Measurements from ENCODE around the gene AAK1. TPM values are rescaled to one million over a fixed set of nuclear protein-coding genes. Genes with fewer than 3 reads are reported as not detected.
"Not testable (repeated sequence)": the region's sequence is repeated elsewhere in the genome, so short reads cannot be mapped to it uniquely, and the experiment has no call there.

Gene AAK1
- total RNA-seq, 1 donor from 2014 or later, result 108 TPM

DNA sequence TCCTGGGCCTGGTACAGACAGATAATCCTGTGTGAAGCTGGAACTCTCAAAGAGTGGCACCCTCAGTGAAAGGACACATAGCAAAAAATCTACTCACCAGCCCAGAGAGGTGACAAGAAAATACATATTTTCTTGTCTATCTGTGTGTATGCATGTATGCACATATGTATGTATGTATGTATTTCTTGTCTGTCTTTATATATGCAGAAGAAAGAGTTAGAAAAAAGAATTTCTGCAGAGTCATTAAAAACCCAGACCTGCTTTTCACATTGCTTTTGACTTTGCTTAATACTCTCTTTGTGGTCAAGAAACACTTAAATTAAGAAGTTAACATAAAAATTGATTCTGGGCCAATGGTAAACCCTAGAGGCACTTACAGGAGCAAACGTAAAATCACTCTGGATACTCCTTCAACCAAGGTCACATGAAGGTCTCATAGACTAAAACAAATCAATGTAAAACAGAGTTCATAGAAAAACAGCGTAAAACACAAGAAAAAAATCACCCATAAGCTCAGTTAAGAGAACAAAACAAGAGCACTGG, 16.5 kb upstream of the AAK1 start:
- no peaks in the 10 kb centered on the region for H3K79me2 ChIP-seq (ENCODE audit: insufficient read depth, low read length)
- no peak overlapping the region for H3K27ac ChIP-seq (ENCODE audit: low read depth, low read length)
- H3K27me3 ChIP-seq (ENCODE audit: insufficient read depth, low read length), result no peaks in the 10 kb centered on the region
- TF ChIP-seq, protein P1, sequence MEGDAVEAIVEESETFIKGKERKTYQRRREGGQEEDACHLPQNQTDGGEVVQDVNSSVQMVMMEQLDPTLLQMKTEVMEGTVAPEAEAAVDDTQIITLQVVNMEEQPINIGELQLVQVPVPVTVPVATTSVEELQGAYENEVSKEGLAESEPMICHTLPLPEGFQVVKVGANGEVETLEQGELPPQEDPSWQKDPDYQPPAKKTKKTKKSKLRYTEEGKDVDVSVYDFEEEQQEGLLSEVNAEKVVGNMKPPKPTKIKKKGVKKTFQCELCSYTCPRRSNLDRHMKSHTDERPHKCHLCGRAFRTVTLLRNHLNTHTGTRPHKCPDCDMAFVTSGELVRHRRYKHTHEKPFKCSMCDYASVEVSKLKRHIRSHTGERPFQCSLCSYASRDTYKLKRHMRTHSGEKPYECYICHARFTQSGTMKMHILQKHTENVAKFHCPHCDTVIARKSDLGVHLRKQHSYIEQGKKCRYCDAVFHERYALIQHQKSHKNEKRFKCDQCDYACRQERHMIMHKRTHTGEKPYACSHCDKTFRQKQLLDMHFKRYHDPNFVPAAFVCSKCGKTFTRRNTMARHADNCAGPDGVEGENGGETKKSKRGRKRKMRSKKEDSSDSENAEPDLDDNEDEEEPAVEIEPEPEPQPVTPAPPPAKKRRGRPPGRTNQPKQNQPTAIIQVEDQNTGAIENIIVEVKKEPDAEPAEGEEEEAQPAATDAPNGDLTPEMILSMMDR (IDR thresholded peaks at IDR 0.05; ENCODE audit: insufficient read depth, low read depth, low read length), result no peak
- no peak for TF ChIP-seq EZH2 (IDR thresholded peaks at IDR 0.05; ENCODE audit: insufficient read depth, low read length)
- H3K9ac ChIP-seq (ENCODE audit: low read length), result no peak overlapping the region
- H3K4me3 ChIP-seq (ENCODE audit: insufficient read depth, low read depth, low read length), result no peak overlapping the region
- no peaks in the 10 kb centered on the region for H3K27me3 Mint-ChIP-seq (ENCODE audit: low read depth, unreplicated experiment)
- H3K4me3 Mint-ChIP-seq (ENCODE audit: unreplicated experiment), result no peak overlapping the region
- no peaks in the 10 kb centered on the region for H4K20me1 ChIP-seq (ENCODE audit: insufficient read depth, low read length)
- no peaks in the 10 kb centered on the region for H3K36me3 ChIP-seq (ENCODE audit: insufficient read depth, low read length)
- H3K4me1 Mint-ChIP-seq (ENCODE audit: low read depth, unreplicated experiment), result no peaks in the 10 kb centered on the region
- no peak overlapping the region for H3K27ac Mint-ChIP-seq (ENCODE audit: unreplicated experiment)
- H3K4me2 ChIP-seq (ENCODE audit: low read length), result no peak overlapping the region
- H2AFZ ChIP-seq (ENCODE audit: low read depth, low read length), result no peak overlapping the region
- no peaks in the 10 kb centered on the region for H3K4me1 ChIP-seq (ENCODE audit: insufficient read depth, low read length)
- no peaks in the 10 kb centered on the region for H3K36me3 Mint-ChIP-seq (ENCODE audit: low read depth, unreplicated experiment)
- no peak for FAIRE-seq
- peaks cover 10% of the 10 kb centered on the region for H3K9me3 Mint-ChIP-seq (ENCODE audit: unreplicated experiment)
- H3K9me3 ChIP-seq (ENCODE audit: insufficient read depth, low read depth, low read length), result no peaks in the 10 kb centered on the region
- no peak for DNase-seq (ENCODE audit: low read depth)

DNA sequence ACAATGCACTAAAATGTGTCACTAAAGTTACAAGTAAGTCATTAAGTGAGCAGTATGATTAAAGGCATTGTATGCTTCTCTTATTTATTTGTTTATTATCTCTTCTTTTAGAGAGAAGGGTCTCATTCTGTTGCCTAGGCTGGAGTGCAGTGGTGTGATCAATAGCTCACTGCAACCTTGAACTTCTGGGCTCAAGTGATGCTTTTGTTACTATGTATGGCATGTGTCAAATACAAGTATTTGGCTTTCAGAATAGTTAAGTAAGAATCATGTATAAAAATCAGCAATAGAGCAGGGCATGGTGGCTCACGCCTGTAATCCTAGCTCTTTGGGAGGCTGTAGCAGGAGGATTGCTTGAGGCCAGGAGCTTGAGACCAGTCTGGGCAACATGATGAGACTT, 15.8 kb upstream of the AAK1 start:
- no peaks in the 10 kb centered on the region for H3K27me3 Mint-ChIP-seq (ENCODE audit: low read depth, unreplicated experiment)
- TF ChIP-seq, protein P1 (IDR thresholded peaks at IDR 0.05; ENCODE audit: insufficient read depth, low read depth, low read length), result no peak
- no peak for TF ChIP-seq EZH2 (IDR thresholded peaks at IDR 0.05; ENCODE audit: insufficient read depth, low read length)
- Histone ChIP-seq H3K27me3 (ENCODE audit: insufficient read depth, low read length) (no peaks in the 10 kb centered on the region), H3K4me3 (ENCODE audit: insufficient read depth, low read depth, low read length) (no peak overlapping the region), H3K9me3 (ENCODE audit: insufficient read depth, low read depth, low read length) (no peaks in the 10 kb centered on the region), H3K4me1 (ENCODE audit: insufficient read depth, low read length) (no peaks in the 10 kb centered on the region), H3K9ac (ENCODE audit: low read length) (no peak overlapping the region), H2AFZ (ENCODE audit: low read depth, low read length) (no peak overlapping the region), H3K36me3 (ENCODE audit: insufficient read depth, low read length) (no peaks in the 10 kb centered on the region), H3K27ac (ENCODE audit: low read depth, low read length) (no peak overlapping the region), H3K4me2 (ENCODE audit: low read length) (no peak overlapping the region), H3K79me2 (ENCODE audit: insufficient read depth, low read length) (no peaks in the 10 kb centered on the region), H4K20me1 (ENCODE audit: insufficient read depth, low read length) (no peaks in the 10 kb centered on the region)
- no peak for DNase-seq (ENCODE audit: low read depth)
- H3K36me3 Mint-ChIP-seq (ENCODE audit: low read depth, unreplicated experiment), result no peaks in the 10 kb centered on the region
- H3K4me1 Mint-ChIP-seq (ENCODE audit: low read depth, unreplicated experiment), result no peaks in the 10 kb centered on the region
- no peak for FAIRE-seq
- no peak overlapping the region for H3K4me3 Mint-ChIP-seq (ENCODE audit: unreplicated experiment)
- no peak overlapping the region for H3K27ac Mint-ChIP-seq (ENCODE audit: unreplicated experiment)
- peaks cover 10% of the 10 kb centered on the region for H3K9me3 Mint-ChIP-seq (ENCODE audit: unreplicated experiment)

DNA sequence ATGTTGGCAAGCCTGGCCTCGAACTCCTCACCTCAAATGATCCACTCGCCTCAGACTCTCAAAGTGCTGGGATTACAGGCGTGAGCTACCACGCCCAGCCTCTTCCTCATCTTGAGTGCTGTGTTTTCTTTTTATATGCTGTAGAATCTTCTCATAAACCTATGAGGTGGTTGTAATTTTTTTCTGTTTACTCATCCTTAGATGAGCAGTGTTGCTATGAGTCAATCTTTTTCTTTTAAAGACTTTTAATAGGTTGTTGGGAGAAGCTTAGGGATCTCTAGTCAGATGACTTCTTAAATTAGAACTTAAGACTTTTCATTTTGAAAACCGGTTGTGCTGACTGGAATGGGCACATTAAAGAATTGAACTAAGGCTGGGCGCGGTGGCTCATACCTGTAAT, 8.7 kb upstream of the AAK1 start:
- Mint-ChIP-seq H3K36me3 (ENCODE audit: low read depth, unreplicated experiment) (no peaks in the 10 kb centered on the region), H3K9me3 (ENCODE audit: unreplicated experiment) (peaks cover 2% of the 10 kb centered on the region), H3K4me1 (ENCODE audit: low read depth, unreplicated experiment) (peaks cover 8% of the 10 kb centered on the region), H3K4me3 (ENCODE audit: unreplicated experiment) (peak overlapping the region; percentile 22), H3K27ac (ENCODE audit: unreplicated experiment) (peak overlapping the region; percentile 86), H3K27me3 (ENCODE audit: low read depth, unreplicated experiment) (no peaks in the 10 kb centered on the region)
- Histone ChIP-seq H3K27ac (ENCODE audit: low read depth, low read length) (peak overlapping the region; percentile 20), H3K4me2 (ENCODE audit: low read length) (peak overlapping the region; percentile 51), H3K36me3 (ENCODE audit: insufficient read depth, low read length) (no peaks in the 10 kb centered on the region), H3K4me1 (ENCODE audit: insufficient read depth, low read length) (peaks cover 4% of the 10 kb centered on the region), H3K27me3 (ENCODE audit: insufficient read depth, low read length) (no peaks in the 10 kb centered on the region), H3K4me3 (ENCODE audit: insufficient read depth, low read depth, low read length) (no peak overlapping the region), H4K20me1 (ENCODE audit: insufficient read depth, low read length) (no peaks in the 10 kb centered on the region), H3K9ac (ENCODE audit: low read length) (no peak overlapping the region), H2AFZ (ENCODE audit: low read depth, low read length) (no peak overlapping the region), H3K9me3 (ENCODE audit: insufficient read depth, low read depth, low read length) (no peaks in the 10 kb centered on the region), H3K79me2 (ENCODE audit: insufficient read depth, low read length) (no peaks in the 10 kb centered on the region)
- TF ChIP-seq, protein P1 (IDR thresholded peaks at IDR 0.05; ENCODE audit: insufficient read depth, low read depth, low read length), result no peak
- TF ChIP-seq EZH2 (IDR thresholded peaks at IDR 0.05; ENCODE audit: insufficient read depth, low read length), result no peak
- no peak for FAIRE-seq
- peak; percentile 85 for DNase-seq (ENCODE audit: low read depth)

DNA sequence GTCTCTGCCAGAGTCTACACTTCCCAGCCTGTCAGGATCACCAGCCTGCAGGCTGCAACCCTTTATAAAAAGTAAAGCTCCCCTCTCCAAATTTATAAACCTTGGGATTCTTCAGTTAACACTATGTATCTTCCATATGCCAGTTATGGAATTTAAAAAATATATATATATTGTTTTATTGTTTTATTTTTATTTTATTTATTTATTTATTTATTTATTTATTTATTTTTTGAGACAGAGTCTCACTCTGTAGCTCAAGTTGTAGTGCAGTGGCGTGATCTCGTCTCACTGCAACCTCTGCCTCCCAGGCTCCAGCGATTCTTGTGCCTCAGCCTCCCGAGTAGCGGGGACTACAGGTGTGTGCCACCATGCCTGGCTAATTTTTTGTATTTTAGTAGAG, 3.7 kb upstream of the AAK1 start:
- H3K4me3 Mint-ChIP-seq (ENCODE audit: unreplicated experiment); H3K4me2 ChIP-seq (ENCODE audit: low read length); DNase-seq (ENCODE audit: low read depth); H3K36me3 ChIP-seq (ENCODE audit: insufficient read depth, low read length); H4K20me1 ChIP-seq (ENCODE audit: insufficient read depth, low read length); H3K9me3 ChIP-seq (ENCODE audit: insufficient read depth, low read depth, low read length); H3K27me3 ChIP-seq (ENCODE audit: insufficient read depth, low read length); H3K27ac Mint-ChIP-seq (ENCODE audit: unreplicated experiment); H3K27ac ChIP-seq (ENCODE audit: low read depth, low read length); H3K27me3 Mint-ChIP-seq (ENCODE audit: low read depth, unreplicated experiment); H3K9me3 Mint-ChIP-seq (ENCODE audit: unreplicated experiment); H3K9ac ChIP-seq (ENCODE audit: low read length); H3K36me3 Mint-ChIP-seq (ENCODE audit: low read depth, unreplicated experiment); FAIRE-seq; H2AFZ ChIP-seq (ENCODE audit: low read depth, low read length); H3K4me3 ChIP-seq (ENCODE audit: insufficient read depth, low read depth, low read length): not testable (repeated sequence)
- Histone ChIP-seq H3K79me2 (ENCODE audit: insufficient read depth, low read length) (peaks cover 15% of the 10 kb centered on the region), H3K4me1 (ENCODE audit: insufficient read depth, low read length) (peaks cover 21% of the 10 kb centered on the region)
- peaks cover 20% of the 10 kb centered on the region for H3K4me1 Mint-ChIP-seq (ENCODE audit: low read depth, unreplicated experiment)

Data from astrocyte (in vitro differentiated cells and primary cell).